ENCODE data around the gene CDKN2D. TPM values are rescaled to one million over a fixed set of nuclear protein-coding genes. Genes with fewer than 3 reads are reported as not detected.

CDKN2D gene
- total RNA-seq, 2 experiments from 2014 or later: 83.3 to 84.0 TPM

- ChIA-PET CTCF (no interaction called here), POLR2A (no interaction called here)
- H3K9me3 ChIP-seq (ENCODE audit: control insufficient read depth in 1 of 2, insufficient read depth in 1 of 2, low read length in 2 of 2): peaks cover 0 to 22% of the 10 kb centered on the region in 2 experiments
- peaks cover 65% of the 10 kb centered on the region for H3K27me3 Mint-ChIP-seq
- no peak within 1 kb of the TSS for H3K27ac ChIP-seq (ENCODE audit: low read depth in 1 of 2, low read length in 2 of 2)
- H3K27ac Mint-ChIP-seq: no peak within 1 kb of the TSS
- peak within 1 kb of the TSS; percentile 52 for H3K4me3 ChIP-seq (ENCODE audit: low read length)
- intact Hi-C loops (cut with DNase I, micrococcal nuclease): no loop called here
- peaks cover 31% of the 10 kb centered on the region for H3K4me1 Mint-ChIP-seq (ENCODE audit: low read depth)
- TF ChIP-seq CTCF (IDR thresholded peaks at IDR 0.05): no peak
- H3K27me3 ChIP-seq (ENCODE audit: control insufficient read depth in 1 of 2, insufficient read depth in 2 of 2, low read length in 2 of 2): peaks cover 56 to 58% of the 10 kb centered on the region in 2 experiments
- no peaks in the 10 kb centered on the region for H3K36me3 Mint-ChIP-seq (ENCODE audit: low read depth)
- DNase-seq (peak in 3 of 14 experiments; percentile 42 to 54 (median 43)), ATAC-seq (ENCODE audit: poor library complexity) (peak; percentile 11)
- H3K36me3 ChIP-seq (ENCODE audit: insufficient read depth, low read length): no peaks in the 10 kb centered on the region
- H3K9me3 Mint-ChIP-seq: no peaks in the 10 kb centered on the region
- H3K4me1 ChIP-seq (ENCODE audit: insufficient read depth, low read length): peaks cover 38% of the 10 kb centered on the region
- peak within 1 kb of the TSS; percentile 71 for H3K4me3 Mint-ChIP-seq
These were observed 51.4 kb downstream of the CDKN2D start, which contains the start of gene S1PR5 for GRCh38 chr19:10517361-10517759. Gene S1PR5 (minus strand): TSS chr19:10517447. CDS start chr19:10515011, 2,436 bp downstream.

DNA sequence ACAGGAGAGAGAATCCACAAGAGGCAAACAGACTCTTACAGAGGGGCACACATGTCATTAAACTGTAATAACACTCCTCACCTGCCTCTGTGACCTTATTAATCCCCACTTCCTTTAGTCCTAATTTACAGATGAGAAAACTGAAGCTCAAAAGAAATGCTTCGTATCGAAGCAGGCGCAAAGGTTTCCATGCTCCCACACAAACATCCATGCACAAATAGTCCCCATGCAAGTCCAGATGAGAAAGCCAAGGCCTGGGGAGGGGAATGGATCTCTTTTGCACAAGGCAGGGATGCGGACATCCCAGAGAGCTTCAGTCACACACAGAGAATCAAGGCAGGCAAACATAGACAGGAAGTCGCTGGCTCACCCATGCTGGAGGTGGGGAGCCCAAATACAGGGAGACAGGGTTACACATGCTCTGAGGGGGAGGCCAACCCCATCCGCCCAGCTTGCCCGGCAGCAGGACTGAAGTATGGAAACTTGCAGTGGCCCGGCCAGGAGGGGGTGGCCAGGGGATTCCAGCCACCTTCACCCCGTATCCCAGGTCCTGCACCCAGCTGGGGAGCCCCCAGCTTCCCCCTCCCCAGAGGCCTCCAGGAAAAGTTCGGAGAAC is 52.0 kb downstream of the CDKN2D start:
- H3K4me3 ChIP-seq (ENCODE audit: low read length): peak overlapping the region; percentile 52
- peaks cover 31% of the 10 kb centered on the region for H3K4me1 Mint-ChIP-seq (ENCODE audit: low read depth)
- peak overlapping the region; percentile 36 for H3K4me3 Mint-ChIP-seq
- no peak overlapping the region for H3K27ac Mint-ChIP-seq
- H3K27me3 Mint-ChIP-seq: peaks cover 65% of the 10 kb centered on the region
- peaks cover 38% of the 10 kb centered on the region for H3K4me1 ChIP-seq (ENCODE audit: insufficient read depth, low read length)
- ChIA-PET CTCF (interaction anchor here (0.7 kb wide), 1 partner anchor 55 kb away, joined by 3 read pairs; no protein-coding TSS in a partner anchor), POLR2A (no interaction called here)
- peaks cover 59% of the 10 kb centered on the region in 2 experiments for H3K27me3 ChIP-seq (ENCODE audit: control insufficient read depth in 1 of 2, insufficient read depth in 2 of 2, low read length in 2 of 2)
- H3K9me3 ChIP-seq (ENCODE audit: control insufficient read depth in 1 of 2, insufficient read depth in 1 of 2, low read length in 2 of 2): peaks cover 0 to 22% of the 10 kb centered on the region in 2 experiments
- DNase-seq: peak in 1 of 14 experiments; percentile 54
- no peak overlapping the region for H3K27ac ChIP-seq (ENCODE audit: low read depth in 1 of 2, low read length in 2 of 2)
- no peak for TF ChIP-seq CTCF (IDR thresholded peaks at IDR 0.05)
- ATAC-seq (ENCODE audit: poor library complexity): no peak
- H3K36me3 Mint-ChIP-seq (ENCODE audit: low read depth): no peaks in the 10 kb centered on the region
- H3K9me3 Mint-ChIP-seq: no peaks in the 10 kb centered on the region
- intact Hi-C loops (cut with DNase I, micrococcal nuclease): no loop called here
- no peaks in the 10 kb centered on the region for H3K36me3 ChIP-seq (ENCODE audit: insufficient read depth, low read length)

Small RNA genes lying within 50 kb of the gene (microRNA-seq; reads per million reads assigned to microRNA genes)
- not detected for gene MIR1238 (ENCODE audit: borderline microRNAs expressed, borderline replicate concordance)

Other genes with a start within 250 kb of the CDKN2D start
- gene RAVER1, start 235.4 kb downstream of the CDKN2D start, total RNA-seq: 10 to 100 TPM; 20.5 to 21.3 TPM
- 100 to 1,000 TPM; 164 to 173 TPM for gene ICAM3, start 229.4 kb downstream of the CDKN2D start, total RNA-seq
- gene TYK2, start 188.4 kb downstream of the CDKN2D start, total RNA-seq: 100 to 1,000 TPM; 229 to 253 TPM
- 100 to 1,000 TPM; 162 to 164 TPM for gene CDC37, start 165.4 kb downstream of the CDKN2D start, total RNA-seq
- gene PDE4A, start 148.4 kb downstream of the CDKN2D start, total RNA-seq: 1 to 10 TPM; 1.5 to 2.1 TPM
- 10 to 100 TPM; 10.5 to 11.6 TPM for gene KEAP1, start 65.6 kb downstream of the CDKN2D start, total RNA-seq
- gene S1PR5, start 51.5 kb downstream of the CDKN2D start, total RNA-seq: under 1 TPM; 0.55 to 0.92 TPM
- gene ATG4D, start 25.1 kb downstream of the CDKN2D start, total RNA-seq: 10 to 100 TPM; 81.1 to 84.6 TPM
- gene KRI1, start 3.0 kb downstream of the CDKN2D start, total RNA-seq: 10 to 100 TPM; 36.8 to 39.6 TPM
- gene AP1M2, start 18.3 kb upstream of the CDKN2D start, total RNA-seq: under 1 TPM in 1 of 2 experiments, not detected in 1; 0.77 TPM
- gene SLC44A2, start 56.6 kb upstream of the CDKN2D start, total RNA-seq: 100 to 1,000 TPM; 151 to 168 TPM
- gene ILF3, start 85.4 kb upstream of the CDKN2D start, total RNA-seq: 100 to 1,000 TPM; 464 to 491 TPM
- gene QTRT1, start 132.5 kb upstream of the CDKN2D start, total RNA-seq: 10 to 100 TPM; 48.6 to 53.3 TPM
- 100 to 1,000 TPM; 279 to 286 TPM for gene DNM2, start 149.1 kb upstream of the CDKN2D start, total RNA-seq